ENCODE data around the gene TIE1. TPM values are rescaled to one million over a fixed set of nuclear protein-coding genes. Genes with fewer than 3 reads are reported as not detected.
A peak's percentile ranks its signal among the peaks of the same experiment; 100 is the strongest.

The TIE1 gene
- polyA plus RNA-seq, 3 donors from 2014 or later = 8.8 to 9.2 (median 8.8) TPM

GRCh38 chr1:43269627-43270375 is 31.0 kb upstream of the TIE1 start, which contains the start of gene TMEM125:
Gene TMEM125, plus strand, starts transcription at chr1:43269983. Its CDS starts 2,740 bp downstream, at chr1:43272723.
- H3K36me3 Mint-ChIP-seq = peaks cover 0 to 4% (median 0%) of the 10 kb centered on the region in 3 donors
- H3K9me3 Mint-ChIP-seq = no peaks in the 10 kb centered on the region
- H3K4me3 Mint-ChIP-seq = peak within 1 kb of the TSS; percentile 70 to 84 (median 72)
- peak within 1 kb of the TSS in 3 of 6 donors; percentile 10 to 63 (median 31) for H3K27ac Mint-ChIP-seq
- peaks cover 5 to 6% (median 6%) of the 10 kb centered on the region in 3 donors for H3K27me3 Mint-ChIP-seq (ENCODE audit: low read depth in 3 of 3)
- H3K4me1 Mint-ChIP-seq = peaks cover 25 to 27% of the 10 kb centered on the region in 2 donors
- DNase-seq = no peak

- Mint-ChIP-seq H3K9me3 (no peaks in the 10 kb centered on the region), H3K4me3 (peak overlapping the region; percentile 70 to 84 (median 72)), H3K27ac (peak overlapping the region in 3 of 6 donors; percentile 10 to 63 (median 31)), H3K27me3 (ENCODE audit: low read depth in 3 of 3) (peaks cover 5 to 6% (median 6%) of the 10 kb centered on the region in 3 donors), H3K4me1 (peaks cover 30 to 31% of the 10 kb centered on the region in 2 donors), H3K36me3 (peaks cover 0 to 4% (median 0%) of the 10 kb centered on the region in 3 donors)
- DNase-seq = no peak
These were observed 30.2 kb upstream of the TIE1 start for GRCh38 chr1:43270421-43271095.

GRCh38 chr1:43271186-43272118 is 29.3 kb upstream of the TIE1 start:
- no peaks in the 10 kb centered on the region for H3K9me3 Mint-ChIP-seq
- peaks cover 0 to 4% (median 0%) of the 10 kb centered on the region in 3 donors for H3K36me3 Mint-ChIP-seq
- peak overlapping the region; percentile 70 to 84 (median 72) for H3K4me3 Mint-ChIP-seq
- H3K4me1 Mint-ChIP-seq = peaks cover 30 to 31% of the 10 kb centered on the region in 2 donors
- peak overlapping the region in 2 of 6 donors; percentile 35 to 63 for H3K27ac Mint-ChIP-seq
- peaks cover 4 to 6% (median 4%) of the 10 kb centered on the region in 3 donors for H3K27me3 Mint-ChIP-seq (ENCODE audit: low read depth in 3 of 3)
- no peak for DNase-seq

GRCh38 chr1:43272161-43272560 is 28.6 kb upstream of the TIE1 start:
- Mint-ChIP-seq H3K4me3 (no peak overlapping the region), H3K36me3 (peaks cover 0 to 4% (median 0%) of the 10 kb centered on the region in 3 donors), H3K4me1 (peaks cover 30 to 31% of the 10 kb centered on the region in 2 donors), H3K27me3 (ENCODE audit: low read depth in 3 of 3) (peaks cover 4 to 6% (median 4%) of the 10 kb centered on the region in 3 donors), H3K9me3 (no peaks in the 10 kb centered on the region), H3K27ac (no peak overlapping the region)
- DNase-seq = no peak

GRCh38 chr1:43272576-43273571 is 27.9 kb upstream of the TIE1 start:
- H3K4me3 Mint-ChIP-seq = no peak overlapping the region
- no peaks in the 10 kb centered on the region for H3K9me3 Mint-ChIP-seq
- peaks cover 0 to 4% (median 0%) of the 10 kb centered on the region in 3 donors for H3K36me3 Mint-ChIP-seq
- no peak overlapping the region for H3K27ac Mint-ChIP-seq
- H3K4me1 Mint-ChIP-seq = peaks cover 30 to 31% of the 10 kb centered on the region in 2 donors
- H3K27me3 Mint-ChIP-seq (ENCODE audit: low read depth in 3 of 3) = peaks cover 4 to 6% (median 4%) of the 10 kb centered on the region in 3 donors
- no peak for DNase-seq

GRCh38 chr1:43273708-43274107 is 27.1 kb upstream of the TIE1 start:
- H3K4me3 Mint-ChIP-seq = no peak overlapping the region
- no peaks in the 10 kb centered on the region for H3K9me3 Mint-ChIP-seq
- H3K4me1 Mint-ChIP-seq = peaks cover 30 to 31% of the 10 kb centered on the region in 2 donors
- H3K36me3 Mint-ChIP-seq = peaks cover 0 to 4% (median 0%) of the 10 kb centered on the region in 3 donors
- H3K27me3 Mint-ChIP-seq (ENCODE audit: low read depth in 3 of 3) = peaks cover 4 to 6% (median 4%) of the 10 kb centered on the region in 3 donors
- DNase-seq = no peak
- H3K27ac Mint-ChIP-seq = peak overlapping the region in 2 of 6 donors; percentile 40 to 72

GRCh38 chr1:43274125-43274803 is 26.5 kb upstream of the TIE1 start:
- no peaks in the 10 kb centered on the region for H3K9me3 Mint-ChIP-seq
- H3K27ac Mint-ChIP-seq = peak overlapping the region; percentile 25 to 85 (median 56)
- H3K4me3 Mint-ChIP-seq = peak overlapping the region; percentile 35 to 83 (median 58)

GRCh38 chr1:43274804-43275180 is 26.0 kb upstream of the TIE1 start:
- H3K27me3 Mint-ChIP-seq (ENCODE audit: low read depth in 3 of 3) = peaks cover 2 to 4% (median 4%) of the 10 kb centered on the region in 3 donors
- peaks cover 0 to 4% (median 0%) of the 10 kb centered on the region in 3 donors for H3K36me3 Mint-ChIP-seq
- H3K4me1 Mint-ChIP-seq = peaks cover 30 to 31% of the 10 kb centered on the region in 2 donors
- peak overlapping the region in 5 of 6 donors; percentile 51 to 85 (median 72) for H3K27ac Mint-ChIP-seq
- H3K9me3 Mint-ChIP-seq = no peaks in the 10 kb centered on the region
- peak overlapping the region; percentile 35 to 83 (median 58) for H3K4me3 Mint-ChIP-seq
- DNase-seq = no peak

More at GRCh38 chr1:43274125-43274803, 26.5 kb upstream of the TIE1 start:
- DNase-seq = peak; percentile 21 to 25 (median 21)
- Mint-ChIP-seq H3K4me1 (peaks cover 30 to 31% of the 10 kb centered on the region in 2 donors), H3K27me3 (ENCODE audit: low read depth in 3 of 3) (peaks cover 4% of the 10 kb centered on the region in 3 donors), H3K36me3 (peaks cover 0 to 4% (median 0%) of the 10 kb centered on the region in 3 donors)

GRCh38 chr1:43275826-43276620 is 24.8 kb upstream of the TIE1 start:
- Mint-ChIP-seq H3K9me3 (no peaks in the 10 kb centered on the region), H3K4me1 (peaks cover 19 to 21% of the 10 kb centered on the region in 2 donors), H3K27ac (peak overlapping the region in 1 of 6 donors; percentile 2), H3K4me3 (no peak overlapping the region), H3K36me3 (peaks cover 0 to 4% (median 0%) of the 10 kb centered on the region in 3 donors), H3K27me3 (ENCODE audit: low read depth in 3 of 3) (peaks cover 0 to 4% (median 2%) of the 10 kb centered on the region in 3 donors)
- no peak for DNase-seq

- H3K4me3 Mint-ChIP-seq = no peak overlapping the region
- no peaks in the 10 kb centered on the region for H3K9me3 Mint-ChIP-seq
- peaks cover 0 to 2% (median 0%) of the 10 kb centered on the region in 3 donors for H3K27me3 Mint-ChIP-seq (ENCODE audit: low read depth in 3 of 3)
These were observed 24.1 kb upstream of the TIE1 start for GRCh38 chr1:43276673-43277072.

More at GRCh38 chr1:43276673-43277072, 24.1 kb upstream of the TIE1 start:
- peaks cover 15% of the 10 kb centered on the region in 2 donors for H3K4me1 Mint-ChIP-seq
- no peak overlapping the region for H3K27ac Mint-ChIP-seq
- DNase-seq = no peak
- peaks cover 0 to 4% (median 0%) of the 10 kb centered on the region in 3 donors for H3K36me3 Mint-ChIP-seq
